BJ (cell line): ENCODE results near the gene CNST. TPM values are rescaled to one million over a fixed set of nuclear protein-coding genes. Genes with fewer than 3 reads are reported as not detected.

Experiments
- CTCF ChIA-PET: fragments of 350-600 bp; formaldehyde crosslinking; extraction: SDS; loops from one replicate; lab custom pipeline; 2021; ENCODE audit warnings: antibody characterized with exemption, inconsistent platforms; lab: Yijun Ruan, JAX
- POLR2A ChIA-PET: fragments of 300-600 bp; sonication (Branson Sonifier 250); formaldehyde crosslinking; extraction: SDS; loops from one replicate; lab custom pipeline; 2021; ENCODE audit warnings: antibody characterized with exemption; lab: Charles Lee
- DNase-seq: peaks from one replicate; pipeline ENCODE4 v3.0.0-alpha.2; 2011; ENCODE audit warnings: low read depth
- H3K27me3 ChIP-seq: 2 replicates; pipeline ENCODE4 v1.6.0; 2011; ENCODE audit warnings: low read length; ENCODE audit not compliant: control insufficient read depth, insufficient read depth
- H3K36me3 ChIP-seq: 2 replicates; pipeline ENCODE4 v1.5.1; 2011; ENCODE audit warnings: low read length; ENCODE audit not compliant: control insufficient read depth, insufficient read depth
- H3K4me3 ChIP-seq: 2 replicates; pipeline ENCODE4 v1.5.1; 2011; ENCODE audit warnings: low read depth, mild to moderate bottlenecking, control low read depth, low read length
- polyA plus RNA-seq: library from polyadenylated mRNA; depleted of rRNA; stranded (reverse); fragments of >200 nt; gene quantifications from 2 replicates; pipeline ENCODE4 v1.2.3, GENCODE V29; 2011
- TF ChIP-seq, protein P1 (sequence below): IDR thresholded peaks from 2 replicates; pipeline ENCODE4 v1.5.1; 2011; ENCODE audit warnings: low read depth, mild to moderate bottlenecking, control low read depth, inconsistent platforms, low read length, moderate library complexity; ENCODE audit not compliant: insufficient read depth

Gene CNST
- polyA plus RNA-seq, 1 experiment, result 29.7 TPM

DNA sequence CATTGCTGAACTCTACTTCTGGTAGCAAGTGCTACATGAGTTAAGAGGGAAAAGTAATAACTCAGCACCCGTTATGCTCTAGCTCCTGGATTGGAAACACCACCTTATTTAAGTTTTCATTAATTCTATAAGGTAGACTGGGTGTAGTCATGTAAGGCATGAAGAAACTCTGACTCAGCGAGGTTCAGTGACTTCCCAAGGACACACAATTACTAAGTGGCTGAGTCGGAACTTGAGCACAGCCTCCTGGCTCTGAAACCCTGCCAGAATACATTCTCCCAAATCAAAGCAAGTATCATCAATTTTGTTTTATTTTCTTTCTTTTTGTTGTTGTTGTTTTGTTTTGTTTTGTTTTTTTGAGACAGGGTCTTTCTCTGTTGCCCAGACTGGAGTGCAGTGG lies 128.9 kb downstream of the CNST start:
- no peak overlapping the region for H3K4me3 ChIP-seq
- TF ChIP-seq, protein P1, sequence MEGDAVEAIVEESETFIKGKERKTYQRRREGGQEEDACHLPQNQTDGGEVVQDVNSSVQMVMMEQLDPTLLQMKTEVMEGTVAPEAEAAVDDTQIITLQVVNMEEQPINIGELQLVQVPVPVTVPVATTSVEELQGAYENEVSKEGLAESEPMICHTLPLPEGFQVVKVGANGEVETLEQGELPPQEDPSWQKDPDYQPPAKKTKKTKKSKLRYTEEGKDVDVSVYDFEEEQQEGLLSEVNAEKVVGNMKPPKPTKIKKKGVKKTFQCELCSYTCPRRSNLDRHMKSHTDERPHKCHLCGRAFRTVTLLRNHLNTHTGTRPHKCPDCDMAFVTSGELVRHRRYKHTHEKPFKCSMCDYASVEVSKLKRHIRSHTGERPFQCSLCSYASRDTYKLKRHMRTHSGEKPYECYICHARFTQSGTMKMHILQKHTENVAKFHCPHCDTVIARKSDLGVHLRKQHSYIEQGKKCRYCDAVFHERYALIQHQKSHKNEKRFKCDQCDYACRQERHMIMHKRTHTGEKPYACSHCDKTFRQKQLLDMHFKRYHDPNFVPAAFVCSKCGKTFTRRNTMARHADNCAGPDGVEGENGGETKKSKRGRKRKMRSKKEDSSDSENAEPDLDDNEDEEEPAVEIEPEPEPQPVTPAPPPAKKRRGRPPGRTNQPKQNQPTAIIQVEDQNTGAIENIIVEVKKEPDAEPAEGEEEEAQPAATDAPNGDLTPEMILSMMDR, result no peak
- POLR2A ChIA-PET, result no interaction called here
- no peaks in the 10 kb centered on the region for H3K27me3 ChIP-seq
- H3K36me3 ChIP-seq, result no peaks in the 10 kb centered on the region
- CTCF ChIA-PET, result interaction anchor here (1.0 to 2.2 kb wide), 7 partner anchors 12 to 199 kb away, joined by 3 to 7 read pairs (median 4); partner anchors contain the start of genes CNST, SMYD3 and TFB2M
- no peak for DNase-seq

DNA sequence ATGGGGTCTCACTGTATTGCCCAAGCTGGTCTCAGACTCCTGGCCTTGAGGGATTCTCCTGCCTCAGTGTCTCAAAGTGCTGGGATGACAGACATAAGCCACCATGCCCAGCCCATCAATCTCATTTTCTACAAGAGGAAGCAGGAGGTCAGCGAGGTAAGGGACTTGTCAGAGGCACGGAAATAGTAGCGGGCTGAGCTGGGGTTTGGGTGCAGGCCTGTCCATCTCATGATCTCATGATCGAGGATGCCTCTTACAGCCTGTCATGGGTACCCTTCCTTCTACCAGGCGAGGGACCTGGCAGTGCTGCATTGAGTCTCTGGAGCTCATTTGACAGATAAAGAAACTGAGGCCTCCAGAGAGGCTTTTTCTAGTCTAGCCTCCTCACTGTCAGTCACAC lies 129.4 kb downstream of the CNST start:
- Histone ChIP-seq H3K36me3 (no peaks in the 10 kb centered on the region), H3K4me3 (no peak overlapping the region), H3K27me3 (no peaks in the 10 kb centered on the region)
- TF ChIP-seq, protein P1, result no peak
- no peak for DNase-seq
- CTCF ChIA-PET, result interaction anchor here (1.0 to 2.2 kb wide), 10 partner anchors 12 to 200 kb away, joined by 3 to 7 read pairs (median 4); partner anchors contain the start of genes CNST, SMYD3 and TFB2M
- POLR2A ChIA-PET, result no interaction called here

DNA sequence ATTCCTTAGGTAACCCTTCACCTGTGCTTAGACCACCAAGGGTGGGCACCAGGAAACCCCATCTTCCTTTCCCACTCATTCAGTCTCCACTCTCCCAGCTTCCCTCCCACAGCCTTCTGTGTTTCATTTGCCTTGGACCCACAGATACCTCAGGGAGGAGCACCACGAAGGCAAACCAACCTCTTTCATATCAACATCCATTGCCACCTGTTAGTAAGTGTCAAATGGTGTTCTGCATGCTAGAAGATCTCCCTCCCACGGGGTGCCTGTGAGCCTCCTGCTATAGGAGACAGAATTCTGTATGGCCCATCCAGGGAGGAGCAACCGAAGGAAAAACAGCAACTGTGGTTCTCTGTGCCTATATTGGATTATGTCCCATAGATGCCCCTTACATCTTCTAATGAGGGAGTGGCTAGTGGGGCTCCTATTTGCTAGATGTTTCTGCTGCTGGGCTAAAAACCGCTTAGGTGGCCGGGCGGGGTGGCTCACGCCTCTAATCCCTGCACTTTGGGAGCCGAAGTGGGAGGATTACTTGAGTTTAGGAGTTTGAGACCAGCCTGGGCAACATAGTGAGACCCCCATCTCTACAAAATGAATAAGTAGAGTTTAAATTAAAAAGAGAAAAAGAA lies 132.3 kb downstream of the CNST start:
- no peak overlapping the region for H3K4me3 ChIP-seq
- DNase-seq, result no peak
- ChIA-PET CTCF (interaction anchor here (1.5 kb wide), 1 partner anchor 197 kb away, joined by 3 read pairs; no protein-coding TSS in a partner anchor), POLR2A (no interaction called here)
- TF ChIP-seq, protein P1, result no peak
- H3K36me3 ChIP-seq, result no peaks in the 10 kb centered on the region
- H3K27me3 ChIP-seq, result no peaks in the 10 kb centered on the region

DNA sequence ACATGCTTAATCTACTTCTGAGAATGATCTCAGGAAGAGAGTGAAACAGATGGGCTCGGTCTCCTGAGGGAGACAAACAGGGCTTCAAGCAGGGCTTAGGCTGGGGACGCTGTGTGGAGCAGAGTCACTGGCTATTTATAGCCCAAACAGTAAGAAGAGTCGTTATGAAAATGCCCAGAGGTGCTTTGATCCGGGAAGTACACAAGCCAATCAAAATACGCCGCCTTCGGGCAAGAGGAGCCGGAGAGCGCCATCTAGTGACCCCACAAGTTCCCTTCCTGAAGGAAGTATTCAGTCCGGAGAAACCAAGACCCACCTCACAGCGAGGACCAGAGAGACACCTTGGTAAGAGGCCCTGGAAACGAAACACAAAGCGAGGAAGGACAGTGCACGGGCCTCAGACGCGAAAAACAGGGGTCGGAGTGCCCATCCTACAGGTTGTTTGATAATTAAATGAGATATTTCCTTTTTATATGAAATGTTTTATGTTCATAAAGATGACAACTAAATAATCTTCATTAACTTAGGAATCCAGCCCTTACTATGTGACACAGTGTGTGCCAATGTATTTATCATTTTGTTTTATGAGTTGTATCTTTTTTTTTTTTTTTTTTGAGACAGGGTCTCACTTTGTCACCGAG lies 133.0 kb downstream of the CNST start:
- peak; percentile 75 for DNase-seq
- Histone ChIP-seq H3K36me3 (no peaks in the 10 kb centered on the region), H3K27me3 (no peaks in the 10 kb centered on the region), H3K4me3 (no peak overlapping the region)
- POLR2A ChIA-PET, result no interaction called here
- TF ChIP-seq, protein P1, result peak; percentile 95
- CTCF ChIA-PET, result interaction anchor here (0.7 to 1.6 kb wide), 3 partner anchors 10 to 1546 kb away, joined by 3 to 10 read pairs (median 4); no protein-coding TSS in a partner anchor

DNA sequence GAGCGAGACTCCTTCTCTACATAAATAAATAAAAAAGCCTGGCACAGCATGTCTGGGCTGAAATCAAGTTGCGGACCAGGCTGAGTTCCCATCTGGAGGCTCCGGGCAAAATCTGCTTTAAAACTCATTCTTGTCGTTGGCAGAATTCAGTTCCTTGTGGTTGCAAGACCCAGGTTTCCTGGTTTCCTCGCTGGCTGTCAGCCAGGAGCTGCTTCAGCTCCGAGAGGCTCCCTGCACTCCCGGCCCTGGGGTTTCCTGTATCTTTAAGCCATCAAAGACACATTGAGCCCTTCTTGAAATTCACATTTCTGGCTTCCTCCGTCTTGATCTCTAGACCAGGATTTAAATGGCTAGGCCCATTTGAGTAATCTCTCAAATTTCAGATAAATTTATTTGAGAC lies 137.3 kb downstream of the CNST start:
- DNase-seq, result no peak
- POLR2A ChIA-PET, result no interaction called here
- CTCF ChIA-PET, result interaction anchor here (1.5 kb wide), 1 partner anchor 51 kb away, joined by 5 read pairs; no protein-coding TSS in a partner anchor

More for the DNA sequence above, 137.3 kb downstream of the CNST start:
- TF ChIP-seq, protein P1, result no peak
- Histone ChIP-seq H3K36me3 (no peaks in the 10 kb centered on the region), H3K4me3 (no peak overlapping the region), H3K27me3 (no peaks in the 10 kb centered on the region)
